ENCODE results near the gene PLEK.

The PLEK gene, protein sequence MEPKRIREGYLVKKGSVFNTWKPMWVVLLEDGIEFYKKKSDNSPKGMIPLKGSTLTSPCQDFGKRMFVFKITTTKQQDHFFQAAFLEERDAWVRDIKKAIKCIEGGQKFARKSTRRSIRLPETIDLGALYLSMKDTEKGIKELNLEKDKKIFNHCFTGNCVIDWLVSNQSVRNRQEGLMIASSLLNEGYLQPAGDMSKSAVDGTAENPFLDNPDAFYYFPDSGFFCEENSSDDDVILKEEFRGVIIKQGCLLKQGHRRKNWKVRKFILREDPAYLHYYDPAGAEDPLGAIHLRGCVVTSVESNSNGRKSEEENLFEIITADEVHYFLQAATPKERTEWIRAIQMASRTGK

GRCh38 chr2:68365087-68365486 lies at the start of gene PLEK:
PLEK (plus strand) TSS chr2:68365282; CDS start chr2:68365352, 70 bp downstream.
- Histone ChIP-seq H3K4me1 (ENCODE audit: low read depth, poor library complexity, severe bottlenecking) (peaks cover 28% of the 10 kb centered on the region), H3K79me2 (ENCODE audit: insufficient read depth, low read depth) (no peaks in the 10 kb centered on the region), H3K27ac (no peak within 1 kb of the TSS), H3K9ac (no peak within 1 kb of the TSS), H3K36me3 (ENCODE audit: insufficient read depth) (no peaks in the 10 kb centered on the region), H2AFZ (ENCODE audit: low read depth) (no peak within 1 kb of the TSS), H3K4me2 (no peak within 1 kb of the TSS), H3K4me3 (IDR thresholded peaks at IDR 0.05; ENCODE audit: insufficient read depth, low read depth, low read length) (no peak within 1 kb of the TSS), H4K20me1 (ENCODE audit: insufficient read depth) (no peaks in the 10 kb centered on the region), H3K27me3 (ENCODE audit: insufficient read depth, low read depth) (no peaks in the 10 kb centered on the region)
- TF ChIP-seq CTCF (conservative IDR thresholded peaks at IDR 0.05; ENCODE audit: low read depth, low read length), result no peak

DNA sequence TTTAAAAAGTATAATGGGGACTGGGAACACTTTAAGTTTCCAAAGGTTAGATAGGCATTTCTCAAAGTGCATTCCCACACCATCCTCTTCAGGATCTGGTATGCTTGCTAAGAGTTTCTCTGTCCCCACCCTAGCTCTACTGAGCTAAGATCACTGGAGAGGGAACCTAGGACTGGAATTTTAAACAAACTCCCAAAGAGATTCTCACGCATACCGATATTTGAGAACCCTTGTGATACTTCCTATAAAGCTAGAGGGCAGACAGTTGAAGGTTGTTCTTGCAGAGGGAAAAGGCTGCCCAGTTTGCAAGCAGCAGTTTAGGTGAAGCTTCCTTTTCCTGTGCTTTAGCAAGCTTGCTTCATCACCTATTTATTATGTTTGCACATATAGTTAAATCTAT lies 49.0 kb upstream of the PLEK start:
- H3K4me1 ChIP-seq (ENCODE audit: low read depth, poor library complexity, severe bottlenecking), result no peaks in the 10 kb centered on the region
- H3K9ac ChIP-seq, result no peak overlapping the region
- no peaks in the 10 kb centered on the region for H3K27me3 ChIP-seq (ENCODE audit: insufficient read depth, low read depth)
- no peak overlapping the region for H3K4me2 ChIP-seq
- H3K27ac ChIP-seq, result no peak overlapping the region
- H4K20me1 ChIP-seq (ENCODE audit: insufficient read depth), result no peaks in the 10 kb centered on the region
- H3K36me3 ChIP-seq (ENCODE audit: insufficient read depth), result no peaks in the 10 kb centered on the region; the same call in 1 of the 2 replicates
- no peak for TF ChIP-seq CTCF (conservative IDR thresholded peaks at IDR 0.05; ENCODE audit: low read depth, low read length)
- H2AFZ ChIP-seq (ENCODE audit: low read depth), result no peak overlapping the region
- no peak overlapping the region for H3K4me3 ChIP-seq (IDR thresholded peaks at IDR 0.05; ENCODE audit: insufficient read depth, low read depth, low read length)
- H3K79me2 ChIP-seq (ENCODE audit: insufficient read depth, low read depth), result no peaks in the 10 kb centered on the region

DNA sequence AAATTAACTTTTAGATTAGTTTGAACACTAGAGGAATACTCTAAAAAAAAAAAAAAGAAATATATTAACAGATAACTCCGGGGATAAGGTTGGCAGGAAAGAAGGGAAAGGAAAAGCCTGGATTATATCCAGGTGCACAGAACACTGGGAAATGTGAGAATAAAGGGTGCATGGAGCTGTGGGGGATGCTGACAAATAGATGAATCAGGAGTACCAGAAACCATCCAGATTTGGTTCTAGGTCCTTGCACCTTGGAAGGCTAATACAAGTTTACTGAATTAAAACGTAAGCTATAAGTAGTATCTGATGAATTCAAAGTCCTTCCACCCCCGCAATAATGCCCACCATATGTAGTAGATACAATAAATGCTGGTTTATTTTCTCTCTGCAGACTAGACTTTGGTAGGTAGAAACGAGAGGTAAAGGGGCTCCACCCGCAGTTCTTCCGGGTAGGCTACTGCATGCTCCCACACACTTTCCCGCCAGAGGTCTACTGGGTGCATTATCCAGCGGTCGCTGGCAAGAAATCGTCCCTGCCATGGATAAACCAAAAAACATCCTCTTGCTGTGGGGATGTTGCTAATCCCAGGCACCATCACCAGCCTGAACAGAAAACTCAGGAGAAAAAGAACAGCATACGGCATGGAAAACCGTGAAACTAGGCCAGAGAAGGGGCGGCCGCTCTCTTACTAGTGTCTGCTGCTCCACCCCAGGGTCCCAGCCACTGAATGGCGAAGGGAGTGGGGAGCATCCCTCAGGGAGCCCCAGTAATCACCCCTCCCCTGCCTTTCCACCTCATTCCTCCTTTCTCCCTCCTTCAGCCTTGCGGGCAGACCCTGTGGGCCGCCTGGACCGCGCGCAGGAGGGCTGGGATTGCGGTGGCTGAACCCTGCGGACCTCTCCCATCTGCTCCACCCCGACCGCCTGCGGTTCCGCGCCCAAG lies 46.8 kb upstream of the PLEK start:
- H3K27ac ChIP-seq, result no peak overlapping the region
- H3K4me2 ChIP-seq, result no peak overlapping the region
- H3K36me3 ChIP-seq (ENCODE audit: insufficient read depth), result no peaks in the 10 kb centered on the region; the same call in 1 of the 2 replicates
- H3K9ac ChIP-seq, result no peak overlapping the region
- H2AFZ ChIP-seq (ENCODE audit: low read depth), result no peak overlapping the region
- no peaks in the 10 kb centered on the region for H3K79me2 ChIP-seq (ENCODE audit: insufficient read depth, low read depth)
- no peaks in the 10 kb centered on the region for H3K4me1 ChIP-seq (ENCODE audit: low read depth, poor library complexity, severe bottlenecking)
- no peaks in the 10 kb centered on the region for H4K20me1 ChIP-seq (ENCODE audit: insufficient read depth)
- no peak for TF ChIP-seq CTCF (conservative IDR thresholded peaks at IDR 0.05; ENCODE audit: low read depth, low read length)
- no peaks in the 10 kb centered on the region for H3K27me3 ChIP-seq (ENCODE audit: insufficient read depth, low read depth)
- no peak overlapping the region for H3K4me3 ChIP-seq (IDR thresholded peaks at IDR 0.05; ENCODE audit: insufficient read depth, low read depth, low read length)

- no peaks in the 10 kb centered on the region for H4K20me1 ChIP-seq (ENCODE audit: insufficient read depth)
- H3K4me2 ChIP-seq, result no peak overlapping the region
- no peaks in the 10 kb centered on the region for H3K4me1 ChIP-seq (ENCODE audit: low read depth, poor library complexity, severe bottlenecking)
- H3K4me3 ChIP-seq (IDR thresholded peaks at IDR 0.05; ENCODE audit: insufficient read depth, low read depth, low read length), result no peak overlapping the region
- TF ChIP-seq CTCF (conservative IDR thresholded peaks at IDR 0.05; ENCODE audit: low read depth, low read length), result no peak
- H3K79me2 ChIP-seq (ENCODE audit: insufficient read depth, low read depth), result no peaks in the 10 kb centered on the region
- H3K36me3 ChIP-seq (ENCODE audit: insufficient read depth), result no peaks in the 10 kb centered on the region; the same call in 1 of the 2 replicates
- no peak overlapping the region for H2AFZ ChIP-seq (ENCODE audit: low read depth)
- H3K27me3 ChIP-seq (ENCODE audit: insufficient read depth, low read depth), result no peaks in the 10 kb centered on the region
- H3K27ac ChIP-seq, result no peak overlapping the region
- H3K9ac ChIP-seq, result no peak overlapping the region
Observed at GRCh38 chr2:68318914-68319397, 46.1 kb upstream of the PLEK start.

Data from KMS-11 (cell line).